22Rv1 (cell line): ENCODE measurements around the gene NAT10.

ENCODE experiments used
- CTCF ChIP-seq: fragments of 450-650 bp; IDR thresholded peaks from 2 replicates; pipeline ENCODE4 v1.5.1; 2017; ENCODE audit warnings: mild to moderate bottlenecking
- ZFX ChIP-seq: fragments of 450-650 bp; IDR thresholded peaks from 2 replicates; pipeline ENCODE4 v1.6.1; 2017; ENCODE audit warnings: antibody characterized with exemption, borderline replicate concordance

- no peak for TF ChIP-seq CTCF
- TF ChIP-seq ZFX = no peak
These were observed 72.9 kb downstream of the NAT10 start for GRCh38 chr11:34178209-34178821.
